22Rv1 (cell line): ENCODE measurements around the gene AP5M1.

Experiments
- ZFX ChIP-seq: fragments of 450-650 bp; IDR thresholded peaks from 2 replicates; pipeline ENCODE4 v1.6.1; 2017; ENCODE audit warnings: antibody characterized with exemption, borderline replicate concordance
- TF ChIP-seq, protein P1 (sequence below): fragments of 450-650 bp; IDR thresholded peaks from 2 replicates; pipeline ENCODE4 v1.5.1; 2017; ENCODE audit warnings: mild to moderate bottlenecking

GRCh38 chr14:57227083-57227482 lies 41.7 kb upstream of the AP5M1 start:
- TF ChIP-seq, protein P1, sequence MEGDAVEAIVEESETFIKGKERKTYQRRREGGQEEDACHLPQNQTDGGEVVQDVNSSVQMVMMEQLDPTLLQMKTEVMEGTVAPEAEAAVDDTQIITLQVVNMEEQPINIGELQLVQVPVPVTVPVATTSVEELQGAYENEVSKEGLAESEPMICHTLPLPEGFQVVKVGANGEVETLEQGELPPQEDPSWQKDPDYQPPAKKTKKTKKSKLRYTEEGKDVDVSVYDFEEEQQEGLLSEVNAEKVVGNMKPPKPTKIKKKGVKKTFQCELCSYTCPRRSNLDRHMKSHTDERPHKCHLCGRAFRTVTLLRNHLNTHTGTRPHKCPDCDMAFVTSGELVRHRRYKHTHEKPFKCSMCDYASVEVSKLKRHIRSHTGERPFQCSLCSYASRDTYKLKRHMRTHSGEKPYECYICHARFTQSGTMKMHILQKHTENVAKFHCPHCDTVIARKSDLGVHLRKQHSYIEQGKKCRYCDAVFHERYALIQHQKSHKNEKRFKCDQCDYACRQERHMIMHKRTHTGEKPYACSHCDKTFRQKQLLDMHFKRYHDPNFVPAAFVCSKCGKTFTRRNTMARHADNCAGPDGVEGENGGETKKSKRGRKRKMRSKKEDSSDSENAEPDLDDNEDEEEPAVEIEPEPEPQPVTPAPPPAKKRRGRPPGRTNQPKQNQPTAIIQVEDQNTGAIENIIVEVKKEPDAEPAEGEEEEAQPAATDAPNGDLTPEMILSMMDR: no peak
- TF ChIP-seq ZFX: no peak
